ENCODE measurements around the gene DYNLL1.
A peak's percentile ranks its signal among the peaks of the same experiment; 100 is the strongest.

Gene DYNLL1

DNA sequence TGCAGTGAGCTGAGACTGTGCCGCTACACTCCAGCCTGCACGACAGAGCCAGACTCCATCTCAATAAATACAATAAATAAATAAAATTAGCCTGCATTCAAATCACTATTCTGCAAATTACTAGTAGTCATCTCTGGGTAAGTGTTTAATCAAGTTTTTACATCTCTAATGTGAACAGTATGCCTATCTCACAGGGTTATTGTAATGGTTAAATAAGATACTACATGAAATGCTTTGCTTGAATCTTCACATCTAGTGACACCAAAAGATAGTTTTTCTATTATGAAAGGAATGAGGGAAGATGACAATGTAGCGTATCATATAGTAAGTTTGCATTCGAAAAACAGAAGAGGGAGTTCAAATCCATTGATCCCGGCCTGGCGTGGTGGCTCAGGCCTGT, 28.5 kb upstream of the DYNLL1 start:
- peaks cover 2% of the 10 kb centered on the region for H3K27me3 Mint-ChIP-seq (ENCODE audit: low read depth, poor library complexity)
- H3K36me3 Mint-ChIP-seq (ENCODE audit: low read depth) = peaks cover 52% of the 10 kb centered on the region

DNA sequence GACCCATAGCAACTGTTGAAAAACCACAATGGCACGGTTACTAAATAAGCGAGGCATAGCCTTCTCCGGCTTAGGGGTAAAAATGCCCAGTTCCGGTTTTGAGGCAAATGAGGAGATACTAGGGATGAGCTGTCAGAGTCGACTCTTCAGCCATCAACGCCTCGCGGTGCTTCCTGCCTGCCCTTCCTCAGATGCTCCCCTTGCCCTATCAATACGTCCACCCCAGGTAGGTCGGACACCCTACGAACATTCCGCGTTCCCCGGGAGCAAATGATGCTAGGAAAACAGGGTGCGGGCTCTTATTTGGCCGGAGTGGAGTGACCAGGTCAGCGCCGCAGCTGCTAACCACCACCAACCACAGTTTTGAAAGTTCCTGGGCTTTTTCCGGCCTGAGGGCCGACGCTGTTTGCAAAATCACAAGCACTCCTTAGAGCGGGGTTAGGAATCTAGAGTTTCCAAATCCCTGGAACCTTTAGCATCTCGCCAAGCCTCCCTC, 27.5 kb upstream of the DYNLL1 start:
- Mint-ChIP-seq H3K9me3 (no peaks in the 10 kb centered on the region), H3K4me1 (peaks cover 53% of the 10 kb centered on the region), H3K27ac (peak overlapping the region; percentile 88), H3K27me3 (ENCODE audit: low read depth, poor library complexity) (peaks cover 7% of the 10 kb centered on the region), H3K4me3 (peak overlapping the region; percentile 93), H3K36me3 (ENCODE audit: low read depth) (peaks cover 43% of the 10 kb centered on the region)
- TF ChIP-seq, protein P1, sequence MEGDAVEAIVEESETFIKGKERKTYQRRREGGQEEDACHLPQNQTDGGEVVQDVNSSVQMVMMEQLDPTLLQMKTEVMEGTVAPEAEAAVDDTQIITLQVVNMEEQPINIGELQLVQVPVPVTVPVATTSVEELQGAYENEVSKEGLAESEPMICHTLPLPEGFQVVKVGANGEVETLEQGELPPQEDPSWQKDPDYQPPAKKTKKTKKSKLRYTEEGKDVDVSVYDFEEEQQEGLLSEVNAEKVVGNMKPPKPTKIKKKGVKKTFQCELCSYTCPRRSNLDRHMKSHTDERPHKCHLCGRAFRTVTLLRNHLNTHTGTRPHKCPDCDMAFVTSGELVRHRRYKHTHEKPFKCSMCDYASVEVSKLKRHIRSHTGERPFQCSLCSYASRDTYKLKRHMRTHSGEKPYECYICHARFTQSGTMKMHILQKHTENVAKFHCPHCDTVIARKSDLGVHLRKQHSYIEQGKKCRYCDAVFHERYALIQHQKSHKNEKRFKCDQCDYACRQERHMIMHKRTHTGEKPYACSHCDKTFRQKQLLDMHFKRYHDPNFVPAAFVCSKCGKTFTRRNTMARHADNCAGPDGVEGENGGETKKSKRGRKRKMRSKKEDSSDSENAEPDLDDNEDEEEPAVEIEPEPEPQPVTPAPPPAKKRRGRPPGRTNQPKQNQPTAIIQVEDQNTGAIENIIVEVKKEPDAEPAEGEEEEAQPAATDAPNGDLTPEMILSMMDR (IDR thresholded peaks at IDR 0.05) = no peak
- peak; percentile 33 for DNase-seq

More for the DNA sequence above, 28.5 kb upstream of the DYNLL1 start:
- TF ChIP-seq, protein P1 (IDR thresholded peaks at IDR 0.05) = no peak
- Mint-ChIP-seq H3K4me1 (peaks cover 44% of the 10 kb centered on the region), H3K4me3 (peak overlapping the region; percentile 93), H3K9me3 (no peaks in the 10 kb centered on the region), H3K27ac (peak overlapping the region; percentile 82)
- DNase-seq = no peak

DNA sequence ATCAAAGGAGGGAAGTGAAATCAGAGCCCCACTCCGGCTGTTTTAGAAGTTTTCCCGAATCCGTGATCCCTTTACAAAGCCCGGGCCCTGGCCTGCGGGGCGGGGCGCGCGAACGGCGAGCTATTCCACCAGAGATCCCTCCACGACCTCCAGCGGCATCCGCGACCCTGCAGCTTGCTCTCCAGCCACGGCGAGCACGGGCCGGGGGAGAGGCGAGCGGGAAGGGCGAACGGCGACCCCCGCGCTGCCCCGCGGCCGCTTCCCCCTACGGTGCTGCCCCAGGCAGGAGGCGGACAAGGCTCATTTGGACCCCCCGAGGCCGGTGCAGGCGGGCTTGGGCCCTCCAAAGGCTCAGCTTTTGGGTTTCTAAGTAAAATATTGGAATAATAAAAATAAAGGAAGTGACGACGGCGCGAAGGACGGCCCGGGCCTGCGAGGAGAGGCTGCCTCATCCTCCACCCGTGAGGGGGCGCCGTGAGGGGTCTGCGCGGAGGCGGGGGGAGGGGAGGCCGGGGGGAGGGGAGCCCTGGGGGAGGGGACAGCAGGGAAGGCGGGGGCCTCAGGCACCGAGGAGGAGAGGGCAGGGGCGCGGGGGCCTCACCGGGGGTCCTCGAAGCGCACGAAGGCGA, 27.0 kb upstream of the DYNLL1 start:
- Mint-ChIP-seq H3K27ac (peak overlapping the region; percentile 87), H3K27me3 (ENCODE audit: low read depth, poor library complexity) (peaks cover 7% of the 10 kb centered on the region), H3K36me3 (ENCODE audit: low read depth) (peaks cover 37% of the 10 kb centered on the region), H3K4me1 (peaks cover 57% of the 10 kb centered on the region), H3K9me3 (no peaks in the 10 kb centered on the region), H3K4me3 (peak overlapping the region; percentile 93)
- DNase-seq = peak; percentile 56
- TF ChIP-seq, protein P1 (IDR thresholded peaks at IDR 0.05) = no peak

DNA sequence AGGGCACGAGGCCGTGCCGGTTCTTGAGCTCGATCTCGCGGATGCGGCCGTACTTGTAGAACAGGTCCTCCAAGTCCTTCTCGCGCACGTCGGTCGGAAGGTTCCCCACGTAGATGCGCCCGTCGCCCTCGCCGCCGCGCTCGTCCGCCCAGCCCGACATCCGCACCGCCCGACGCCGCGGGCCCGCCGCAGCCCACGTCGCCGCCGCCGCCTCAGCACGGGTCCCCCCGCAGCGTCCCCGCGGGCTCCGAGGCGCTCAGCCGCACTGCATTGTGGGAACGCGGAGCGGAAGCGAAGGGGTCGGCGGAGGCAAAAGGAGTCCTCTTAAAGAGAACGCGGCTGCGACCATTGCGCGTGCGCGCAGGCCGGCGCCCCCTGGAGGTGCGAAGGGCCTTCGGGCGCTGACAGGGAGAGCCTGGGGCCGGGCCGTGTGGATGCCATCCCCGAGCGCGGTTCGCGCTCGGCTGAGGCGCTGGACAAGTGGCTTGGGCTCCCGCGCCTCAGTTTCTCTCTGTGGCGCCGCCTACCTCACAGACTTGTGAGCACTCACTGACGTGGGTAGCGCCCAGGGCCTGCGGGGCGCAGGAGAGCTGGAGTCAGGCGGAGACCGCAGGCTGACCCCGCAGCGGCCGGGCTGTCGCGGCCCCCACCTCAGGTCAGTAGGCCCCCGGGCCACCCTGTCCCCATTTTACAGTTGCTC, 26.3 kb upstream of the DYNLL1 start, which contains the start of gene SRSF9:
TSS of gene SRSF9 (minus strand) at position 299 of the 700 bp plus-strand sequence. CDS start at position 160, 139 bp downstream.
- Mint-ChIP-seq H3K27me3 (ENCODE audit: low read depth, poor library complexity) (peaks cover 7% of the 10 kb centered on the region), H3K36me3 (ENCODE audit: low read depth) (peaks cover 31% of the 10 kb centered on the region), H3K9me3 (no peaks in the 10 kb centered on the region), H3K27ac (peak within 1 kb of the TSS; percentile 87), H3K4me3 (peak within 1 kb of the TSS; percentile 93), H3K4me1 (peaks cover 64% of the 10 kb centered on the region)
- TF ChIP-seq, protein P1 (IDR thresholded peaks at IDR 0.05) = peak; percentile 79
- DNase-seq = peak; percentile 99

DNA sequence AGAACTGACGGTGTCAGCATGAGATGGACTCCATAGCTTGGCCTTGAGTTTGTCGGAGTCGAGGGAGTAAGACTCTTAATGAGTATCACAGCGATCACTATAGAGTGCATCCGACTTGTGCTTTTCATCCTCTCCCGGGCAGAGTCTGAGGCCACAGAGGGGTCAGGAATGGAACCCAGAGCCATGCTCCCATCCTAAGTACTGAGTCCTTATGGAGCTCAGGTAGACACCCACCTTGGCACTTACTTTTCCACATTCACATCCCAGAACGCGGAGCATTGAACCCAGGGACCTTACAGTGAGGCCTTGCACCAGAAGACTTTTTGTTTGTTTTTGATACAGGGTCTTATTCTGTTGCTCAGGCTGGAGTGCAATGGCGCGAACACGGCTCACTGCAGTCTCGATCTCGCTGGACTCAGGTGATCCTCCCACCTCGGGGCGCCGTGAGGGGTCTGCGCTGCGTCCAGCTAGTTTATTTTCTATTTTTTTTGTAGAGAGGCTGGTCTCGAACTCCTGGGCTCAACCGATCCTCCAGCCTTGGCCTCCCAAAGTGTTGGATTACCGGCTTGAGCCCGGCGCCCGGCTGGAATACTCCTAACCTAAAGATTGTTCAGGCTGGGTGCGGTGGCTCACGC, 25.6 kb upstream of the DYNLL1 start:
- no peaks in the 10 kb centered on the region for H3K9me3 Mint-ChIP-seq
- peak overlapping the region; percentile 26 for H3K27ac Mint-ChIP-seq
- peaks cover 7% of the 10 kb centered on the region for H3K27me3 Mint-ChIP-seq (ENCODE audit: low read depth, poor library complexity)
- peaks cover 70% of the 10 kb centered on the region for H3K4me1 Mint-ChIP-seq
- peak overlapping the region; percentile 93 for H3K4me3 Mint-ChIP-seq
- DNase-seq = peak; percentile 14
- TF ChIP-seq, protein P1 (IDR thresholded peaks at IDR 0.05) = no peak
- H3K36me3 Mint-ChIP-seq (ENCODE audit: low read depth) = peaks cover 24% of the 10 kb centered on the region
